Right lung (tissue), 5 donors: Measurements from ENCODE around the gene SLC44A1. TPM values are rescaled to one million over a fixed set of nuclear protein-coding genes. Genes with fewer than 3 reads are reported as not detected.
A peak's percentile ranks its signal among the peaks of the same experiment; 100 is the strongest.
"Not testable (repeated sequence)": the region's sequence is repeated elsewhere in the genome, so short reads cannot be mapped to it uniquely, and the experiment has no call there.

Source experiments
- DNase-seq, 2 donors: peaks; one replicate each; pipeline ENCODE4 v3.0.0-alpha.2; 2013
- polyA plus RNA-seq, 5 donors: library from polyadenylated mRNA; unstranded; fragments of 120-200 nt; gene quantifications; one replicate each; pipeline versions ENCODE4 v1.2.1 to v1.2.3, GENCODE V29; 2013; ENCODE audit warnings: inconsistent platforms in 1 of 5, low replicate concordance in 1 of 5; ENCODE audit not compliant: insufficient read length in 5 of 5, insufficient read depth in 1 of 5

Gene SLC44A1
- polyA plus RNA-seq, 5 donors: 50.5 to 75.2 (median 74.9) TPM

DNA sequence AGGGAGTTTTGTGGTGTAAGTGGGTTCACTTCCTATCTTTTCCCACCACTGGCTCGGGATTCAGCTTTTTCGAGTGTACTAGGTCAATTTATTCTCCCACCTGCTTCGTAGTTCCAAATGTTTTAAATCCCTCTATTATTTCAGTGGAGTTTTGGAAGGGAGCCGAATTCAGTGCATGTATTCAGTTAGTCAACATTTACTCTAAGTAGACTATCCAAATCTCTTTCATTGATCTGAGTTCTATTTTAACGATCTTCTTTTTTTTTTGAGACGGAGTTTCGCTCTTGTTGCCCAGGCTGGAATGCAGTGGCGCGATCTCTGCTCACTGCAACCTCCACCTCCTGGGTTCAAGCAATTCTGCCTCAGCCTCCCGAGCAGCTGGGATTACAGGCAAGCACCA lies 23.8 kb downstream of the SLC44A1 start:
- DNase-seq: not testable (repeated sequence)

DNA sequence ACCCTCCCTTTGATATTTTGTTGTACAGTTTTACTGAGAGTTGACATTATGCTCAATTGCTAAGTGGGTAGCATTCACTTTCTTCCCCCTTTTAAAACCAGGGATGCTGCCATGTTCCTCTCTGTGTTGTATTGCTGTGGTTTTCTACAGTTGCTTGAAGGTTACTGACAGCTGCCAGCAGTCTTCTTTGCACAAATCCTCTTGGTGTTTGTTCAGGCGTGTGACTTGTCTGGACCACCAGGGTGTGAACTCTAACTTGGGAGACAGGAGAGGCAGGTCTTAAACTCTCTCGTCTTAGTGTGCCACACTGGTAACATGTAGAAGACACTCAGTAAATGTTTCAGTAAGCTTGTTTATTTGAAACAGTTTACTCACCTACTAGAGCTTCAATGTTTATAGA lies 25.1 kb downstream of the SLC44A1 start:
- DNase-seq: no peak

DNA sequence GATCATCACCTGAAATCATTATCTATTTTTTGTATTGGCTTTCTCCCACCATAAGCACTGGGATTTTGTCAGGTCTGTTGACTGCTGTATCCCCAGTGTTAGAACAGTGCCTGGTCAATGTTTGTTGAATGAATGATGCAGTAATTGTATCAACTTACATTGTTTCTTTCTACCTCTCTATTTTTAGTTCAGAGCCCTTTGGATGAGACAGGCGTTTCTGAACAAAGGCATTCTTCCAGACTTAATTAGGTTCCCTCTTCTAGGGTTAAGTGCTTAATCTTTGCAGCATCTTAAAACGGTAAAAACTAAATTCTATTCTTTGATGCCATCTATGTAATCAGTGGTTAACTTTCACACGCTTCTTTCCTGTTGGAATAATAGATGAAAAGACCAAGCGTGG lies 26.3 kb downstream of the SLC44A1 start:
- no peak for DNase-seq

DNA sequence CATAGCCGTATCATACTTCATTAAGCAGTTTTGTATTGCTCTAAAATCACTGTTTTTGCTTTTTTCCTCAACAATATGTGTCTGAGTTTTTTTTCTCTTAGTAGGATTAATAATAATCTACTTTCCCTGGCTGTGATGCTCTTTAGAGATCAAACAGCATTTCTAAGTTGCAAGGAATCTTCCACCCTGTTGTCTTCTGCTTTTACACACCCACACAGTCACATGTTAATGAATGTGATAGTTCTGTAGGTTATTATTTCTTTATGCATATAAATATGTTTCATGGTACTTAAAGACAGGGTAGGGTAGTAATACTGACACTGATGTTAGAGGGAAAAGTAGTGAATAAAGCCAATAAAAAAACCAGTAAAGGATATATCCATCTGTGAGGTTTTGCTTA lies 29.3 kb downstream of the SLC44A1 start:
- DNase-seq: no peak

DNA sequence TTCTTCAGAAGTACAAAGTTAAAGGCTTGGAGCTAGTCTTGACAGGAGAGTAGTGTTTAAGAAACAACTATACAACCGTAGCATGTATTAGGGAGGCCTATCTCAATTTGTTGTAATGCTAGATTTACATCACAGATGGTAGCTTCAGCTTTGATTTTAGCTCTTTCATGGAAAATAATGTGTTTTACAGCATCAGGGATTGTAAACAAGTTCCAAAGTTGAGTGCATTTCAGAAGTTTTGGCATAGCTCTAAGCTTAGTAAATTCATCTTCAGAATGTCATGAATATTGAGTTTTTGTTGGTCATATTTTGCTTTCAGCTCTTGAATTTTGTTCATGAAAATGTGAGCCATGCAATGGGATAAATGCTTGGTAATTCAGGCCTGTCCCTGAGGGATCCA lies 30.7 kb downstream of the SLC44A1 start:
- DNase-seq: no peak

DNA sequence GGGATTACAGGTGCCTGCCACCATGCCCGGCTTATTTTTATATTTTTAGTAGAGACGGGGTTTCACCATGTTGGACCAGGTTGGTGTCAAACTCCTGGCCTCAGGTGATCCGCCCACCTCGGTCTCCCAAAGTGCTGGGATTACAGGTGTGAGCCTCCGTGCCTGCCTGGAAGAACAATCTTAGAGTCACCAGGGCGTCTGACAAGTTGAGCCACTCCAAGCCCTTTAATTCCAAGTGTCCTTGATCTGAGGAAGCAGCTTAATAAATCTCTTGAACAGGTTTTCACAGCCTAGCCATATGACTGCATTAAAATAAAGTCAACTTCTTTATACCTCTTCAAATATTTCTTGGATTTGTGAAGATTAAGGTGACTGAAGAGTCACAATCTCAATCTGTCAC lies 31.5 kb downstream of the SLC44A1 start:
- no peak for DNase-seq

DNA sequence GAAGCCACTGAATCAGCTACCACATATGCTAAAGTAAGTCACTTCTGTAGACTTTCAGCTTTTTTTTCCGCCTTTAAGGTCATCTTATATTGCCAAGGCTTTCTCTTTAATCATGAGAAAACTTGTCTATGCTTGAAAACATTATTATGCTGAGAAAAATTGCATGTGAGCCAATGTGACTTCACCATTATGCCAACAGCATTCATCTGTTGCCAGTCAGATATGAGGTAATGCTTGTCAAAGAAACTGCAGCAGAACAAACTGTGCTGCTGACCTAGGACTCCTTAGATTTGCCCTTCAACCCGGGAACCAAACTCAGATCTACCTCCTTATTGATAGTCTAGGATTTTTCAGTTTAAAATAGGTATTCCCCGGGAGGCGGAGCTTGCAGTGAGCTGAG lies 34.3 kb downstream of the SLC44A1 start:
- no peak for DNase-seq

DNA sequence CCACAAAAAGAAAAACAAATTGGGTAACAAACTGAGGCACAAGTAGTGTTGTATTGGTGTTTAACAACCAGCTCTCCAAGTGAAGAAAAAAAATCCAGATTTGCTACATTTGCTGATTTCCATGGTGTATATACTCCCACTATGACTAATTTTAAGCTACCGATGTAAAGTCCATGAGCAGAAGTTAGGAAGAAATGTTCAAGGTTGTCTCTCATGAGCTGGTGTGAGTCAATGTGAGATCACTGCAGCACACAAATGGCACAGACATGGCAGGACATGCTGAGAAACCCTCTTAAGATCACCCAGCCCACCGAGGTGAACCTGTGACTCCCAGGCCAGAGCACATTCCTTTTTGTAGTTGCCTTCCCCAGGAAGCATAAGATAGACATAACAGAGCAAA lies 36.2 kb downstream of the SLC44A1 start:
- no peak for DNase-seq

DNA sequence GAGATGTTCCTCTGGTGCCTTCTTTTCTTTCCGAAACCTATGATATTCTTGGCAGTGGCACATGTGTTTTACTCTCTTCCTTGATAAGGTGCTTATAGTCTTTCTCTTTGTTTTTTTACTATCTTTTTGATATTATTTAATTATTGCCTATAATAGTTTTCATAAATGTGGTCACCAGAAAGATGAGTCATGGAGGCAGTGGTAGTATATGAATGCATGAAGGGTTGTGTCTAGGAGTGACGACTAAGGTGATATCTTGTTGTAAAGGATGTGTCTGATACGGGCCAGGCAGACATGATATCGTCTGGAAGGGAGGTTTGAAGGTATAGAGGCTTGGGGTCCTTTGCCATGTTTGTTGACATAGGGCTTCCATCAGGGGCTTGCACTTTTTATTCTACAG lies 36.8 kb downstream of the SLC44A1 start:
- no peak for DNase-seq

DNA sequence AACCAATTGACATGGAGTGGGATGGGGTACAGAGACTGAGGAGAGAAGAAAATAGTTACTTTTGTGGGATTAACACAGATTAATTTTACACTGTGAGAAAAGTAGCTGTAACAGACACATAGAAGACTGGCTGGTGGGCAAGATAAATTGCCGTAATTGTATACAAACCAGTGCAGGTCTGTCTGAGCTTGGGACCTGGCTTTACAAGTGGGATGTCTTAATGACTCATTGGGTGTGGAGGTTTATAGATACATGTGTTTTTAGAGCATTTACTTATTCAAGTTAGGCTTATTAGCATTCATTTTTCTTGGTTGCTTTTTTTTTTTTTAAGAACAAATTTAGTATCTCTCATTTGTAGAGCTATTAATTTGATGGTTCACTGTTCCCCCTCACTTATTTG lies 37.5 kb downstream of the SLC44A1 start:
- DNase-seq: no peak

DNA sequence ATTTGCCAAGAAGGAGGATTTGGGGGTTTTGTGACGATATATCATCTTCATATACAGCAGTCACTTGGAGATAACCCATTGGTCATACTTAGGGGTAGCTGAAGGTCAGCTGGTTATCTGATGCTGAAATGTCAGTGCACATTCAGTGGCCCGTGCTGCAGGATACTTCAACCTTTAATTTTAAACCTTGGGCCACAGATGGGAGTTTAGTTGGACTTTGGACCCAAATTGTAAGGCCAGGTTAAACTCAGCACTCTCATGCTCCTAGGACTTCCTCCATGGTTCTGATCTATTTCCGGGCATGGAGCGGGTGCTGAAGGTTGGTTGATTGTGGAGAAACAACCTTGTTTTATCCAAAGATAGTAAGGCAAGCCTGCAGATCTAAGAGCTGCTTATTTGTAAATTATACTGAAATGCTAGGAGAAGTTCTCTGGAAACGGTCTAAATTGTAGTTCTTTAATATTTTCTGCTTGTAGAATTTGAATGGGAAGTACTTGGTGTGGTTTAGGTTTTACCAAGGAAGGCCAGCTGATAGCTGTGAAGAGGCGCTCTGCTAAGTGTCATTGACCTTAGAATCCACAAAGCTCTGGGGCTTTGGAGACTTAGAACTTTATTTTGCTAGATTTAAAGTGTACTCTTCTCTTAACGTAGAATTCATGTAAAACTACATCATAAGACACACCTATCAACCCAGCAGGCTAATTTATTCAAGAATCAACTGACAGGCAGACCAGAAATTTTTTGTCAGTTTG lies 38.6 kb downstream of the SLC44A1 start:
- no peak for DNase-seq

DNA sequence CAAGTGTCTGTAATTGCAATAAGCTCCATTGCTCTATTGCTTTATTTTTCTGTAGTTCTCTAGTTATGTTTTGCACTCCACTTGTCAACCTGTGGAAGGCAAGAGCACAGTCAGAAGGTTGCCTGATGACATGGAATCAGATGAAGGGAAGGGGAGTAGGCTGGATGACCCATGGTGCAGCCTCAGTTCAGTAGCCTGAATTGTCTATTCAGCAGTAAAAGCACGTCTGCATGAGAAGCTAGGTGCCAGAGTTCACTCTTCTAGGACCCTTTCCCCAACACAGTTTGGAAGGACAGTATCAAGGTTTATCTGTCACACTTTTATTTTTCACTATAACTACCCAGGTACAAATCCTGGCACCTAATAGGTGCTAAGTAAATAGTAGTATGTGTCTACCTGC lies 39.3 kb downstream of the SLC44A1 start:
- DNase-seq: no peak

DNA sequence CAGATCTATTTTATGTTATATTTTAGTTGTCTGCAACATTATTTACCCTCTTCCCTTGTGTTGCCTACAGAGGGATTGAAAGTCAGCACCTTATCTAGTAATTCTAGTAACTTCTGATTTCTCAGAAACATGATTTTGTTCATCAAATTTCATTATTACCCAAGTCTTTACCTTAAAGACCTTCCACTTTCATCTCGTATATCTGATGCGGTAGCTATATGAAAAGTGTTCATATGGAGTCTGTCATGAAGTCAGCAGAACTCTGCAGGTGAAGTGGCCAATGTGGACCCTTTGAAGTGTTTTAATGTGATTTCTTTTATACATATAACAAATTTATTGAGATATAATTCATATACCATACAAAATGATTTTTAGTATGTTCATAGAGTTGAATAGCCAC lies 40.0 kb downstream of the SLC44A1 start:
- no peak for DNase-seq

DNA sequence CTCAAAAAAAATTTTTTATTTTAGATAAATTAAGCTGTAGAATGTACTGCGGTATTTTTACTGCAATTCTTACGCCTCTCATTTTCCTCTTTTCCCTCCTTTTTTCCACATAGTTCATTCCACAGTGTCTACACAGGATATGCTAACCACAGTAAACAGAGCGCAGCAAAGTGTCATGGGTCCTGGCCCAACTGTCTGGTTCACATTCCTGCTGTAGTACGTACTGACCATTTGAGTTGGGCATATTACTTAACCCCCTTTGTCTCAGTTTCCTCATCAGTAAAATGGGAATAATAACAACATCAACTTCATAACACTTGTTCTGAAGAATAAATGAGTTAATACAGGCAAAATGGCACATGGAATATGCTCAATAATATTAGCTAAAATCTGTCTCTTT lies 41.6 kb downstream of the SLC44A1 start:
- DNase-seq: no peak

DNA sequence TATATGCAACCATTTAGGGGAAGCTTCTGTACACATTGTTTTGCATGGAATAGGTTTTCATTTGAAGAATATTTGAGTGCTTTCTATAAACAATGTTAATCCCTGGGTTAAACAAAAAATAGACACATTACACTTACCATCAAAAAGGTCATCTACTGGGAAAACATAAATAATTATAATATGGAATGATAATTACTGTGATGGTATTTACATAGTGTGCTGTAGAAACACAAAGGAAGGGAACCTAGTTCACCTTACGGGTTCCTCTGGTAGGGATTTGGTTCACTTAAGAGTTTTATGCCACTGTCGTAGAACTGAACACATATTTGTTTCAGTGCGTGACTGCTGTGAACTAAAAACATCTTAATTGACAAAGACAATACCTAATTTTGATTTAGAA lies 44.9 kb downstream of the SLC44A1 start:
- no peak for DNase-seq

DNA sequence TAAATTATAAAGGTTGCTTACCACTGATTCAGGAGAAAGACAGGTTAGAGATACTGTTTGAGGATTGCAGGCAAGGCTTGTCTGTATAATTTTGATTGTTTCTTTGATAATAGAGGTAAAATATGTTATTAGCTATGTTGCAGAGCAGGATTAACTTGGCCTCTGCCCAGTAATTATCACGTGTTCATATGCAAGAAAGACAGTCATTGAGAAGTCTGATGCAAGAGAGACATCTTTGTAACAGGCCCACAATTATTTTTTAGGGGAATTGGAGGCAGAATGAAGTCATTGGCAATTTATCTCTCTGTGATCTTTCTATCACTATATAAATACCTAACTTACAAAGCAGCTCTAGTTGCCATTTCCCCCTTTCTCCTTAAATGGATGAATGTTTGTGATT lies 46.0 kb downstream of the SLC44A1 start:
- peak in 1 of 2 donors; percentile 13 for DNase-seq

DNA sequence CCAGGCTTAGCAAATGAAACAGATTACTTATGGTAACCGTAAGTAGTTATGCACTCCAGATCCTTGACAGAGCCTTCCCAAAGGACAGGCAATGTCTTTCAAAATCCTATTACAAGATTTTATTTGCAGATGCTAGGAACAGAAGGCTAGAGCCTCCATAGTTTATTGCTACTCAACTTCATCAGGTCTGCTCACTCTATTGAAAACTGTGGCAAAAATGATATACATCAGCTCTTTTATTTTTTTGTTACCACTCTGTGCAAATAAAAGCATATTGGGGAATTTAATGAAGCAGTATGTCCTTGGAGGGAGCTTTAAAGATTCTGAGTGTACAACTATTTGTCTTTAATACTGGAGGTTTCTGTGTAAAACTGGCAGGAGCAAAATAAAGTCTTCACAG lies 46.5 kb downstream of the SLC44A1 start:
- no peak for DNase-seq

DNA sequence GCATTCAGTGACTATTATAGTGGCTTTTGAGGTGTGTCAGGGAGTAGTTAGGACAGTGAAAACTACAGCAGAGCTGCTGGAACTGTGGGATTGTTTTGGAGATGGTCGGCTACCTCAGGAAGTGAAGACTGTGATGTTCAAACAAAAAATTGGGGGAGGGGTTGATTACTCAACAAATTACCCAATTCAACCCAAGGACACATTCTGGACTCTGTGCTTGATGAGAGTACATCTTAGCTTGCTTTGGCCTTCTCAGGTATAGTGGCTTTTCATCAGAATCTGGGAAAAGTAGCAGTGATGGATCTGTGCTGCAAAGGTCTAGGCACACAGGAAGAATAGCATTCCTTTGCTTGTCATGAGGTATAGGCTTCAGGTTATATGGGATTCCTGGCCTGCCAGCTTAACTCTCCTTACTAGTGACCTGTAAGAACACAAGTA lies 47.0 kb downstream of the SLC44A1 start:
- DNase-seq: no peak

DNA sequence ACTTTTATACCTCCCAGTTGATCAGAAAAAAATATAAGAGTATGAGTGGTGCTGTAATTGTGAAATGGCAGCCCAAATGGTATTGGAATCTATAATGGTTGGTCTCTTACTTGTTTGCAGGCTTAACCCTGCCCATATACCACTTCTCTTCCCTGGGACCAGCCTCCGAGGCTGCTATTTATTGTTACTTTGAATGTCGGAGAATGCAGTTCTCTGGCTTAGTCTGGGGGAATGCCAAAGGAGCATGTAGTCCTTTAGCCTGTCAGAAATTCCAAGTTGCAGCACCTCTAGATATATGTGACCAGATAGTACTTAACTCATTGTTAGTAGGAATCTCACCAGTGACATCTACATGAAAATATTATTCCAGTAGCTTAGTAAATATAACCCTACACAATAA lies 47.5 kb downstream of the SLC44A1 start:
- no peak for DNase-seq

DNA sequence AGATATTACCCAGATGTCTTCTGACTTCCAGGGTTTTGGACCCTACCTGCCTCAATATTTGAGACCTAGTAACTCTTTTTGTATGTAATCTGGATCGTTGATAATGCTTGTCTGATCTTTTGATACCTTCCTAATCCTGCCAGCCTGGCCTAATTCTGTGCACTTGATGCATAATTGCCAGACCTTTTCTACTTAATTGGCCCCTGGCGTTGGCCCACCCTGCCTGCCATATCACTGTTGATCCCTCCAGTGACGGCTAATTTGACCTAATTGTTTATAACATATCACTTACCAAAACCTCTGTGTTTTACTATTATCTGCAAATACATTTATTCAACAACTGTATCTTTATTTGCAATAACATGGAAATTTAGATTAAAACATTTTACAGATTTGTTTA lies 49.0 kb downstream of the SLC44A1 start:
- DNase-seq: no peak

DNA sequence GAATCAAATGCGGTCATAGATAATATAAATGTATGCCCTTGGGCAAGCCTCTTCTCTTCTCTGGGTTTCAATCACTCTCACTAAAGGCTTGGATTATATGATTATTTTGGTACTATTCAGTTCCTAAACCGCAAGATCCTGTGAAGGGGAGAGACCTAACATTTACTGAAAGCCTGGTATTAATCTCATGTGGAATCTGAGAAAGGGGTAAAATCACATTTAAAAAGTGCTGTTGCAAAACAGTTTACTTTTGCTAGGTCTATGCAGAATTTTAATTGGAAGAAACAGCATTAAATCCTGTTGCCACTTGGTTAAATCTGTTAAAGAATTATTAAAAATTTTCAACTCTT lies 50.7 kb downstream of the SLC44A1 start:
- DNase-seq: no peak

DNA sequence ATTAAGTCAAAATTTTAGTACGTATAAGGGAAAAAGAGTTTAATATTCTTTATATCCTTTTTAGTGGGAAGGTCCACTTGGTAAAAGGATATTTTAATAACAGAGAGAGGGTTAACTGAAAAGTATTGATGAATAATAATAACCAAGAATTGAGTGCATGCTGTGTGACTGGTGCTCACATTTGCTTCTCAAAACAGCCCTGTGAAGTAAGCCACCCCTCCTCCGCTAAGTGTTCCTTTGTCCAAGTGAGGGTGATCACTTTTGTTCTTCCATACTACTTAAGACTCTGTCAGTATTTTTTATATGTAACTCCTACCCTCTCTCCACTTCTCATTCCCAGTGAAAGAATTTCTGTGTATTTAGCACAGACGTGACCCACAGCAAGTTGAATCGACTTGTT lies 51.5 kb downstream of the SLC44A1 start:
- no peak for DNase-seq

DNA sequence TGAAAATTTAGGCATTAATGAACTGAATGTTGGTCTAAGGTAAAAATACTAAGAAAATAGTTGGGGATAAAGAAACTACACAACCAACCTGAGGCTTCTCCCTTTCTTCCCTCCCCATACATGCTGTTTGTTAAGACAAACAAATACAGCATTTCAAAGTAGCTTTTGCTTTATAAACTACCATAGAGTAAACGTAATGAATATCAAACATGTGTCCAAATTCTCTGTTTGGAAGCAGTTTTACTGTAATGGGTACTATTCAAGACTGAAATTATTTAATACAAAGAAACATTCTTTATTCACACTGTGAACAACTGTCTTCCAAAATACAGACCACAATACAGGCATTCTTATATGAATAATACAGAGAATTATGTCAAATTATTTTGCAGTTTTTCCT lies 52.0 kb downstream of the SLC44A1 start:
- no peak for DNase-seq

DNA sequence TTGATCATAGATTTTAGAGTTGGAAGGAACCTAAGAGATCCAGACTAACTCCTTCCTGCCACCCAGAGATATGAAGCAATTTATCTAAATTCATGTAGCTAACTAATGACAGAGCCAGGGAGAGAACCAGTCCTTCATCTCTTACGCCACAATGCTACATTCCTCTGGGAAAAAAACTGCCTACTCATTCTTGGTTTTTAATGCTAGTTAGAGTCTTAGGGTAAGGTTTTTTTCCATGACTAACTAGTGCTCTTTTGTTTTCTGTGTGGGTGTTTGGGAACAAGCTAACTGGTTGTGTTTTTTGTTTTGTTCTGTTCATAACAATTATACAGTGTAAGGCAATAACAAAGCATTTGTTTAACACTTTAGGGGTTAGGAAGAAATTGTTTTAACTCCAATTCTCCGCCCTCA lies 52.4 kb downstream of the SLC44A1 start:
- no peak for DNase-seq
